K562 (cell line): Measurements from ENCODE around the gene AGO3. TPM values are rescaled to one million over a fixed set of nuclear protein-coding genes. Genes with fewer than 3 reads are reported as not detected.

ENCODE experiments used
- ARID1B ChIP-seq: fragments of 450-650 bp; IDR thresholded peaks from 2 replicates; pipeline ENCODE4 v1.6.1; 2016; ENCODE audit warnings: antibody characterized with exemption, mild to moderate bottlenecking, inconsistent platforms
- ARID3B ChIP-seq: fragments of 250-450 bp; sonication (Bioruptor Pico); IDR thresholded peaks from 2 replicates; pipeline ENCODE4 v1.4.0; 2020; ENCODE audit warnings: borderline replicate concordance
- CBFA2T3 ChIP-seq: fragments of 450-650 bp; IDR thresholded peaks from 2 replicates; pipeline ENCODE4 v1.6.1; 2017
- CREBBP ChIP-seq: IDR thresholded peaks from one replicate; pipeline ENCODE4 v1.6.1; 2012; ENCODE audit warnings: low read depth, mild to moderate bottlenecking, control low read depth, inconsistent platforms, low read length
- CREM ChIP-seq: IDR thresholded peaks from 2 replicates; pipeline ENCODE4 v1.6.1; 2014; ENCODE audit warnings: antibody characterized with exemption, low read depth
- ETV6 ChIP-seq, 3 experiments: fragments of 150-350 bp in 1 of 3; sonication (generic) in 1 of 3; formaldehyde crosslinking in 1 of 3; IDR thresholded peaks; 2 replicates each; pipeline versions ENCODE4 v1.6.1 to v1.8.0; 2014 to 2022; ENCODE audit warnings: borderline replicate concordance in 2 of 3, low read depth in 2 of 3, antibody characterized with exemption in 1 of 3, low read length in 1 of 3, mild to moderate bottlenecking in 1 of 3, missing genetic modification reagents in 1 of 3
- EWSR1 ChIP-seq: fragments of 450-650 bp; IDR thresholded peaks from 2 replicates; pipeline ENCODE4 v1.6.1; 2018; ENCODE audit warnings: borderline replicate concordance, mild to moderate bottlenecking, low read depth, moderate library complexity; ENCODE audit not compliant: partially characterized antibody
- FIP1L1 ChIP-seq: fragments of 200-400 bp; formaldehyde crosslinking; IDR thresholded peaks from 2 replicates; pipeline ENCODE4 v1.6.1; 2018; ENCODE audit warnings: mild to moderate bottlenecking, low read depth, low read length; ENCODE audit not compliant: poor library complexity, severe bottlenecking
- FOXK1 ChIP-seq: sonication (generic); formaldehyde crosslinking; IDR thresholded peaks from 2 replicates; pipeline ENCODE4 v1.8.0; 2022; ENCODE audit warnings: missing genetic modification reagents, mild to moderate bottlenecking, borderline replicate concordance
- MEIS2 ChIP-seq: fragments of 450-650 bp; IDR thresholded peaks from 2 replicates; pipeline ENCODE4 v1.6.1; 2014; ENCODE audit warnings: mild to moderate bottlenecking; ENCODE audit not compliant: partially characterized antibody
- MYC ChIP-seq, 2 experiments: fragments of 250-450 bp in 1 of 2; sonication (Bioruptor Pico) in 1 of 2; IDR thresholded peaks; 2 replicates each; pipeline versions ENCODE4 v1.5.1 to v1.6.1; 2012 to 2021; ENCODE audit warnings: low read depth in 2 of 2, borderline replicate concordance in 1 of 2, improper control_type of control experiment in 1 of 2, low read length in 1 of 2, mild to moderate bottlenecking in 1 of 2, moderate library complexity in 1 of 2
- NR2C1 ChIP-seq, 2 experiments: fragments of 450-650 bp; IDR thresholded peaks; 2 replicates each; pipeline ENCODE4 v1.6.1; 2017; ENCODE audit warnings: mild to moderate bottlenecking in 2 of 2, antibody characterized with exemption in 1 of 2, inconsistent platforms in 1 of 2, missing compliant biosample characterization in 1 of 2, missing genetic modification characterization in 1 of 2
- REST ChIP-seq, 2 experiments: fragments of 450-650 bp; formaldehyde crosslinking in 1 of 2; IDR thresholded peaks; 2 replicates each; pipeline versions ENCODE4 v1.4.0 to v1.6.1; 2014 to 2020; ENCODE audit warnings: mild to moderate bottlenecking in 2 of 2, borderline replicate concordance in 1 of 2, low read depth in 1 of 2
- SIN3A ChIP-seq, 2 experiments: fragments of 150-350 bp in 1 of 2; IDR thresholded peaks; 2 replicates each; pipeline ENCODE4 v1.6.1; 2011 to 2016; ENCODE audit warnings: borderline replicate concordance in 2 of 2, low read depth in 2 of 2, low read length in 2 of 2, mild to moderate bottlenecking in 2 of 2, moderate library complexity in 2 of 2; ENCODE audit not compliant: control insufficient read depth in 1 of 2
- SNIP1 ChIP-seq: fragments of 450-650 bp; IDR thresholded peaks from 2 replicates; pipeline ENCODE4 v1.7.1; 2017; ENCODE audit warnings: low read depth, mild to moderate bottlenecking
- polyA plus RNA-seq, 8 experiments: library from polyadenylated mRNA; depleted of rRNA in 4 of 8; stranded (reverse) in 5 of 8; unstranded in 3 of 8; fragments of >200 nt; fragmentation: Nextera tagmentation in 2 of 8; fragmentation: Illumina TruSeq in 1 of 8; extraction: Ambion mirVana in 2 of 8; extraction: Trizol in 1 of 8; gene quantifications; 2 replicates each; pipeline versions ENCODE4 v1.2.1 to v1.2.3, GENCODE V29; 2011 to 2014; ENCODE audit warnings: inconsistent platforms in 1 of 8, missing spikeins in 1 of 8
- total RNA-seq, 7 experiments: library from RNA; depleted of rRNA in 6 of 7; stranded (reverse); fragments of >200 nt in 6 of 7; fragmentation: Illumina TruSeq in 2 of 7; extraction: Trizol in 2 of 7; gene quantifications; 2 replicates each; pipeline versions ENCODE4 v1.2.1 to v1.2.3, GENCODE V29; 2011 to 2021; ENCODE audit warnings: low replicate concordance in 1 of 7

The AGO3 gene
- total and polyA plus RNA-seq, 9 of the 15 experiments (the other 6 are each of a cell fraction or from before 2014, with no cell fraction given), result 4.5 to 41.5 (median 22.7) TPM

- TF ChIP-seq REST (IDR thresholded peaks at IDR 0.05; ENCODE audit: borderline replicate concordance), result 0 out of 2 replicates have a peak, but pooled peaks have one; percentile 34
- TF ChIP-seq REST (CRISPR knock-in tag; IDR thresholded peaks at IDR 0.05; ENCODE audit: low read depth), result no peak
- TF ChIP-seq FOXK1 (CRISPR knock-in tag), result peak; percentile 66; the same call in 1 of the 2 replicates
- TF ChIP-seq CREM, result peak; percentile 50
- TF ChIP-seq CREBBP, result no peak
- TF ChIP-seq SIN3A (IDR thresholded peaks at IDR 0.05; ENCODE audit: borderline replicate concordance in 2 of 2, control insufficient read depth in 1 of 2, low read depth in 2 of 2, low read length in 2 of 2), result peak in 1 of 2 experiments; percentile 80; a peak in 1 of 4 replicates
- TF ChIP-seq ARID1B, result peak; percentile 53
- TF ChIP-seq CBFA2T3, result peak; percentile 63
- TF ChIP-seq ETV6 (IDR thresholded peaks at IDR 0.05; ENCODE audit: borderline replicate concordance in 1 of 2, low read depth in 2 of 2, low read length in 1 of 2), result no peak
- TF ChIP-seq ETV6 (CRISPR knock-in tag; IDR thresholded peaks at IDR 0.05; ENCODE audit: borderline replicate concordance), result 0 out of 2 replicates have a peak, but pooled peaks have one; percentile 24
- TF ChIP-seq FIP1L1, result no peak
- TF ChIP-seq EWSR1, result no peak
- peak; percentile 5 for TF ChIP-seq MEIS2
- TF ChIP-seq MYC (IDR thresholded peaks at IDR 0.05; ENCODE audit: low read depth, low read length), result peak; percentile 33; the same call in 1 of the 2 replicates
- TF ChIP-seq MYC (CRISPR knock-in tag; IDR thresholded peaks at IDR 0.05; ENCODE audit: borderline replicate concordance, low read depth), result no peak
- peak; percentile 85 for TF ChIP-seq NR2C1 (IDR thresholded peaks at IDR 0.05)
- peak; percentile 89 for TF ChIP-seq NR2C1 (tag; IDR thresholded peaks at IDR 0.05)
- no peak for TF ChIP-seq ARID3B (CRISPR knock-in tag)
- no peak for TF ChIP-seq SNIP1
Observed at GRCh38 chr1:35886577-35887431, 44.1 kb upstream of the AGO3 start (continued).
